Measurements from ENCODE around the gene GSTM5.

Gene GSTM5

GRCh38 chr1:109763646-109764415, 51.8 kb downstream of the GSTM5 start, which contains the start of gene EPS8L3:
Gene EPS8L3 (minus strand): TSS chr1:109763923. CDS start chr1:109761749, 2,174 bp downstream.
- Histone ChIP-seq H3K36me3 (ENCODE audit: insufficient read depth, low read length) (no peaks in the 10 kb centered on the region), H3K27me3 (ENCODE audit: insufficient read depth, low read length, poor library complexity, severe bottlenecking) (no peaks in the 10 kb centered on the region), H3K4me3 (ENCODE audit: low read length, poor library complexity, severe bottlenecking) (no peak within 1 kb of the TSS), H3K4me1 (ENCODE audit: insufficient read depth, low read length, poor library complexity, severe bottlenecking) (peaks cover 17% of the 10 kb centered on the region), H4K20me1 (ENCODE audit: insufficient read depth, low read length, poor library complexity, severe bottlenecking) (no peaks in the 10 kb centered on the region), H3K4me2 (ENCODE audit: low read depth, low read length, poor library complexity, severe bottlenecking) (peak within 1 kb of the TSS; percentile 5), H3F3A (ENCODE audit: low read depth) (no peaks in the 10 kb centered on the region), H3K9me2 (replicated peaks; ENCODE audit: low read depth, low read length) (no peaks in the 10 kb centered on the region), H3K9ac (ENCODE audit: low read depth, low read length, poor library complexity, severe bottlenecking) (peak within 1 kb of the TSS; percentile 9), H2AFZ (ENCODE audit: low read length) (peak within 1 kb of the TSS; percentile 53), H3K79me2 (ENCODE audit: insufficient read depth, low read length) (no peaks in the 10 kb centered on the region), H3K9me3 (ENCODE audit: insufficient read depth, low read depth, low read length) (no peaks in the 10 kb centered on the region)
- TF ChIP-seq, protein P1, sequence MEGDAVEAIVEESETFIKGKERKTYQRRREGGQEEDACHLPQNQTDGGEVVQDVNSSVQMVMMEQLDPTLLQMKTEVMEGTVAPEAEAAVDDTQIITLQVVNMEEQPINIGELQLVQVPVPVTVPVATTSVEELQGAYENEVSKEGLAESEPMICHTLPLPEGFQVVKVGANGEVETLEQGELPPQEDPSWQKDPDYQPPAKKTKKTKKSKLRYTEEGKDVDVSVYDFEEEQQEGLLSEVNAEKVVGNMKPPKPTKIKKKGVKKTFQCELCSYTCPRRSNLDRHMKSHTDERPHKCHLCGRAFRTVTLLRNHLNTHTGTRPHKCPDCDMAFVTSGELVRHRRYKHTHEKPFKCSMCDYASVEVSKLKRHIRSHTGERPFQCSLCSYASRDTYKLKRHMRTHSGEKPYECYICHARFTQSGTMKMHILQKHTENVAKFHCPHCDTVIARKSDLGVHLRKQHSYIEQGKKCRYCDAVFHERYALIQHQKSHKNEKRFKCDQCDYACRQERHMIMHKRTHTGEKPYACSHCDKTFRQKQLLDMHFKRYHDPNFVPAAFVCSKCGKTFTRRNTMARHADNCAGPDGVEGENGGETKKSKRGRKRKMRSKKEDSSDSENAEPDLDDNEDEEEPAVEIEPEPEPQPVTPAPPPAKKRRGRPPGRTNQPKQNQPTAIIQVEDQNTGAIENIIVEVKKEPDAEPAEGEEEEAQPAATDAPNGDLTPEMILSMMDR (conservative IDR thresholded peaks at IDR 0.05; ENCODE audit: low read length) = no peak
- no peak for TF ChIP-seq EZH2phosphoT487 (IDR thresholded peaks at IDR 0.05; ENCODE audit: borderline replicate concordance)

GRCh38 chr1:109764561-109765482, 52.8 kb downstream of the GSTM5 start:
- Histone ChIP-seq H3F3A (ENCODE audit: low read depth) (no peaks in the 10 kb centered on the region), H3K9me3 (ENCODE audit: insufficient read depth, low read depth, low read length) (no peaks in the 10 kb centered on the region), H3K4me3 (ENCODE audit: low read length, poor library complexity, severe bottlenecking) (no peak overlapping the region), H3K9ac (ENCODE audit: low read depth, low read length, poor library complexity, severe bottlenecking) (no peak overlapping the region), H3K4me2 (ENCODE audit: low read depth, low read length, poor library complexity, severe bottlenecking) (no peak overlapping the region), H3K79me2 (ENCODE audit: insufficient read depth, low read length) (no peaks in the 10 kb centered on the region), H3K27me3 (ENCODE audit: insufficient read depth, low read length, poor library complexity, severe bottlenecking) (no peaks in the 10 kb centered on the region), H3K9me2 (replicated peaks; ENCODE audit: low read depth, low read length) (no peaks in the 10 kb centered on the region), H4K20me1 (ENCODE audit: insufficient read depth, low read length, poor library complexity, severe bottlenecking) (no peaks in the 10 kb centered on the region), H3K36me3 (ENCODE audit: insufficient read depth, low read length) (no peaks in the 10 kb centered on the region), H3K4me1 (ENCODE audit: insufficient read depth, low read length, poor library complexity, severe bottlenecking) (peaks cover 17% of the 10 kb centered on the region), H2AFZ (ENCODE audit: low read length) (no peak overlapping the region)
- TF ChIP-seq, protein P1 (conservative IDR thresholded peaks at IDR 0.05; ENCODE audit: low read length) = no peak
- no peak for TF ChIP-seq EZH2phosphoT487 (IDR thresholded peaks at IDR 0.05; ENCODE audit: borderline replicate concordance)

GRCh38 chr1:109765483-109765815, 53.4 kb downstream of the GSTM5 start:
- H3K36me3 ChIP-seq (ENCODE audit: insufficient read depth, low read length) = no peaks in the 10 kb centered on the region
- no peaks in the 10 kb centered on the region for H3K27me3 ChIP-seq (ENCODE audit: insufficient read depth, low read length, poor library complexity, severe bottlenecking)

More at GRCh38 chr1:109765483-109765815, 53.4 kb downstream of the GSTM5 start:
- Histone ChIP-seq H3K4me3 (ENCODE audit: low read length, poor library complexity, severe bottlenecking) (no peak overlapping the region), H3K79me2 (ENCODE audit: insufficient read depth, low read length) (no peaks in the 10 kb centered on the region), H3F3A (ENCODE audit: low read depth) (no peaks in the 10 kb centered on the region), H3K9me3 (ENCODE audit: insufficient read depth, low read depth, low read length) (no peaks in the 10 kb centered on the region), H3K4me2 (ENCODE audit: low read depth, low read length, poor library complexity, severe bottlenecking) (no peak overlapping the region), H3K9me2 (replicated peaks; ENCODE audit: low read depth, low read length) (no peaks in the 10 kb centered on the region), H3K4me1 (ENCODE audit: insufficient read depth, low read length, poor library complexity, severe bottlenecking) (peaks cover 17% of the 10 kb centered on the region), H3K9ac (ENCODE audit: low read depth, low read length, poor library complexity, severe bottlenecking) (no peak overlapping the region), H2AFZ (ENCODE audit: low read length) (no peak overlapping the region), H4K20me1 (ENCODE audit: insufficient read depth, low read length, poor library complexity, severe bottlenecking) (no peaks in the 10 kb centered on the region)
- TF ChIP-seq, protein P1 (conservative IDR thresholded peaks at IDR 0.05; ENCODE audit: low read length) = no peak
- no peak for TF ChIP-seq EZH2phosphoT487 (IDR thresholded peaks at IDR 0.05; ENCODE audit: borderline replicate concordance)

Measured in Loucy (cell line).